A549 (cell line): ENCODE results near the gene CHST11.

Source experiments
- BHLHE40 ChIP-seq: IDR thresholded peaks from 2 replicates; pipeline ENCODE4 v1.6.1; 2012; ENCODE audit warnings: low read depth, low read length, inconsistent platforms
- CTCF ChIP-seq: fragments of >200 bp; sonication (Bioruptor Twin); formaldehyde crosslinking; IDR thresholded peaks from 3 replicates; pipeline ENCODE4 v1.5.1; 2016
- FOSL2 ChIP-seq, 2 experiments: fragments of 450-650 bp in 1 of 2; fragments of >200 bp in 1 of 2; sonication (Bioruptor Twin) in 1 of 2; formaldehyde crosslinking; IDR thresholded peaks; 2 replicates each; pipeline versions ENCODE4 v1.5.0 to v1.6.1; 2016 to 2020; ENCODE audit warnings: mild to moderate bottlenecking in 1 of 2, moderate library complexity in 1 of 2
- HOXA7 ChIP-seq: fragments of 250-450 bp; sonication (Bioruptor Pico); IDR thresholded peaks from 2 replicates; pipeline ENCODE4 v1.5.0; 2020; ENCODE audit warnings: mild to moderate bottlenecking, moderate library complexity
- KDM5A ChIP-seq: fragments of 200-600 bp; sonication (generic); IDR thresholded peaks from 2 replicates; pipeline ENCODE4 v1.6.1; 2016; ENCODE audit warnings: antibody characterized with exemption, mild to moderate bottlenecking
- MAZ ChIP-seq: fragments of 150-350 bp; IDR thresholded peaks from 2 replicates; pipeline ENCODE4 v1.6.1; 2014; ENCODE audit warnings: antibody characterized with exemption, low read depth, low read length, borderline replicate concordance
- PHF8 ChIP-seq: fragments of 200-600 bp; sonication (generic); IDR thresholded peaks from 2 replicates; pipeline ENCODE4 v1.6.1; 2016; ENCODE audit warnings: low read depth, mild to moderate bottlenecking, antibody characterized with exemption, moderate library complexity, borderline replicate concordance
- POLR2A ChIP-seq: IDR thresholded peaks from 2 replicates; pipeline ENCODE4 v1.6.1; 2012; ENCODE audit warnings: mild to moderate bottlenecking, low read length
- RAD21 ChIP-seq, 2 experiments: fragments of >200 bp in 1 of 2; sonication (Bioruptor Twin) in 1 of 2; formaldehyde crosslinking in 1 of 2; IDR thresholded peaks in 1 of 2; conservative IDR thresholded peaks in 1 of 2; 2 replicates in 1 of 2; 3 replicates in 1 of 2; pipeline ENCODE4 v1.6.1; 2012 to 2018; ENCODE audit warnings: inconsistent platforms in 1 of 2
- REST ChIP-seq: fragments of 200-600 bp; sonication (generic); IDR thresholded peaks from 2 replicates; pipeline ENCODE4 v1.6.1; 2016; ENCODE audit warnings: antibody characterized with exemption, mild to moderate bottlenecking, moderate library complexity
- SMC3 ChIP-seq: fragments of >200 bp; sonication (Bioruptor Twin); formaldehyde crosslinking; IDR thresholded peaks from 3 replicates; pipeline ENCODE4 v1.6.1; 2018; ENCODE audit warnings: inconsistent platforms
- TF ChIP-seq, protein P1 (sequence below): IDR thresholded peaks from 2 replicates; pipeline ENCODE4 v1.6.1; 2012
- TF ChIP-seq, protein P2 (sequence below): fragments of >200 bp; sonication (Bioruptor Twin); formaldehyde crosslinking; IDR thresholded peaks from 3 replicates; pipeline ENCODE4 v1.6.1; 2016

GRCh38 chr12:104631867-104632266, 175.1 kb downstream of the CHST11 start:
- TF ChIP-seq HOXA7 (no peak), MAZ (no peak), PHF8 (no peak), CTCF (no peak), POLR2A (no peak), RAD21 (conservative IDR thresholded peaks at IDR 0.05 in 1 of 2, IDR thresholded peaks at IDR 0.05 in 1 of 2) (no peak), REST (no peak), KDM5A (no peak), FOSL2 (IDR thresholded peaks at IDR 0.05) (no peak), FOSL2 (CRISPR knock-in tag; IDR thresholded peaks at IDR 0.05) (no peak), SMC3 (no peak), BHLHE40 (no peak)
- TF ChIP-seq, protein P1, sequence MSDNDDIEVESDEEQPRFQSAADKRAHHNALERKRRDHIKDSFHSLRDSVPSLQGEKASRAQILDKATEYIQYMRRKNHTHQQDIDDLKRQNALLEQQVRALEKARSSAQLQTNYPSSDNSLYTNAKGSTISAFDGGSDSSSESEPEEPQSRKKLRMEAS = no peak
- TF ChIP-seq, protein P2, sequence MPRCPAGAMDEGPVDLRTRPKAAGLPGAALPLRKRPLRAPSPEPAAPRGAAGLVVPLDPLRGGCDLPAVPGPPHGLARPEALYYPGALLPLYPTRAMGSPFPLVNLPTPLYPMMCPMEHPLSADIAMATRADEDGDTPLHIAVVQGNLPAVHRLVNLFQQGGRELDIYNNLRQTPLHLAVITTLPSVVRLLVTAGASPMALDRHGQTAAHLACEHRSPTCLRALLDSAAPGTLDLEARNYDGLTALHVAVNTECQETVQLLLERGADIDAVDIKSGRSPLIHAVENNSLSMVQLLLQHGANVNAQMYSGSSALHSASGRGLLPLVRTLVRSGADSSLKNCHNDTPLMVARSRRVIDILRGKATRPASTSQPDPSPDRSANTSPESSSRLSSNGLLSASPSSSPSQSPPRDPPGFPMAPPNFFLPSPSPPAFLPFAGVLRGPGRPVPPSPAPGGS = no peak
